WTC11 (cell line): ENCODE measurements around the gene ABCG8.

ENCODE experiments used
- AFF4 ChIP-seq: sonication (generic); formaldehyde crosslinking; IDR thresholded peaks from 2 replicates; pipeline ENCODE4 v1.8.1; 2023; ENCODE audit warnings: mild to moderate bottlenecking, missing genetic modification reagents, borderline replicate concordance
- CREB1 ChIP-seq: sonication (generic); formaldehyde crosslinking; IDR thresholded peaks from 2 replicates; pipeline ENCODE4 v1.8.0; 2023; ENCODE audit warnings: mild to moderate bottlenecking, missing genetic modification reagents
- CTCF ChIP-seq: fragments of 200-600 bp; IDR thresholded peaks from 2 replicates; pipeline ENCODE4 v1.8.0; 2022; ENCODE audit warnings: antibody characterized with exemption
- ETV6 ChIP-seq: sonication (generic); formaldehyde crosslinking; IDR thresholded peaks from 2 replicates; pipeline ENCODE4 v1.8.1; 2022; ENCODE audit warnings: mild to moderate bottlenecking, missing genetic modification reagents
- MAX ChIP-seq: sonication (generic); formaldehyde crosslinking; IDR thresholded peaks from 2 replicates; pipeline ENCODE4 v1.8.0; 2022; ENCODE audit warnings: mild to moderate bottlenecking, missing genetic modification reagents
- ZBTB43 ChIP-seq: sonication (generic); formaldehyde crosslinking; IDR thresholded peaks from 2 replicates; pipeline ENCODE4 v1.8.1; 2023; ENCODE audit warnings: mild to moderate bottlenecking, missing genetic modification reagents
- ZNF532 ChIP-seq: fragments of 250-450 bp; sonication (Bioruptor Pico); IDR thresholded peaks from 2 replicates; pipeline ENCODE4 v1.9.0; 2021; ENCODE audit warnings: mild to moderate bottlenecking, borderline replicate concordance

- TF ChIP-seq CTCF (no peak), ZBTB43 (CRISPR knock-in tag) (no peak), ZNF532 (CRISPR knock-in tag) (no peak), CREB1 (no peak), MAX (CRISPR knock-in tag) (no peak), AFF4 (CRISPR knock-in tag) (no peak), ETV6 (CRISPR knock-in tag) (no peak)
These were observed 43.5 kb downstream of the ABCG8 start for GRCh38 chr2:43882312-43882711.
